Dedifferentiated amniotic fluid mesenchymal stem cell (primary cell): Measurements from ENCODE around the gene ARCN1.
"Not testable (repeated sequence)": the region's sequence is repeated elsewhere in the genome, so short reads cannot be mapped to it uniquely, and the experiment has no call there.

Source experiments
- DNase-seq: peaks from one replicate; pipeline ENCODE4 v3.0.0-alpha.2; 2016; ENCODE audit errors: extremely low spot score

ARCN1 gene

DNA sequence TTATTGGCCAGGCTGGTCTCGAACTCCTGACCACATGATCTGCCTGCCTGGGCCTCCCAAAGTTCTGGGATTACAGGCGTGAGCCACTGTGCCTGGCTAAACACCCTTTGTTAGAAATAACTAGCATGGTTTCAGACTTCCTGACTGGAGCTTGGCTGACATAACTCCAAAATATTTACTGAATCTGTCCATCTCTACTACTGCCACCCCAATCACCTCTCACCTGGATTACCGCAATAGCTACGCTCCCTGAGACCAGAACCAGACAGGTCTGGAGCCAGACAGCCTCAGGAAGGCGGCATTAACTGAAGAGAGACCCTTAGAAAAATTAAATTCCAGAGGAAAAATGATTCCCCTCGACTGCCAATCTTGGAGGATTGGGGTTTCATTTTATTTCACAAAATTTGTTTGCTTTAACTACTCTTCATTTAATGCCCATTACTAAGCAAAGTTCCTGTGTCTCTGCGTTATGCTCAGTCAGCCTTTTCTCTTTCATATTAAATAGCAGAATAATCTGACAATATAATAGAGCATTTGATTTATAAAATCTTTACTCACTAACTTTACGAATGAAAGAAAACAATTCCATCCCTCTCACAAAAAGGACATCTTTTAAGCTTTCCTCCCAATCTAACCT, 28.1 kb upstream of the ARCN1 start:
- DNase-seq: no peak

DNA sequence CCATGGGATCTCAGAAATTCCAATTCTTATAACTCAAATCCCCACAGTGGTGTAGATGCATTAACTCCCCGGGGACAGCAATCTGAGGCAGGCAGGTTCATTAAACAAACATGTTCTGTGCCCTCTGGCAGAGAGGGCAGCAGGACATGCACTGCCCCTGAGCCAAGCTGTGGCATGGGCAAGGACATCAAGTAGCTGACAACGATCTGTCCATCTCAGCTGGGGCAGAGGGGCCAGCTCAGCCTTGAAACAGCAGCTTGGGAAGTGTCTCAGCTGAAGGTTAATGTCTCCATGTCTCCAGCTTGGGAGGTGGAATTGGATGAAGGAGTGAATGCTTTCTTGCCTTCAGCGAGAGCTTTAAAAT, 27.6 kb upstream of the ARCN1 start:
- no peak for DNase-seq

DNA sequence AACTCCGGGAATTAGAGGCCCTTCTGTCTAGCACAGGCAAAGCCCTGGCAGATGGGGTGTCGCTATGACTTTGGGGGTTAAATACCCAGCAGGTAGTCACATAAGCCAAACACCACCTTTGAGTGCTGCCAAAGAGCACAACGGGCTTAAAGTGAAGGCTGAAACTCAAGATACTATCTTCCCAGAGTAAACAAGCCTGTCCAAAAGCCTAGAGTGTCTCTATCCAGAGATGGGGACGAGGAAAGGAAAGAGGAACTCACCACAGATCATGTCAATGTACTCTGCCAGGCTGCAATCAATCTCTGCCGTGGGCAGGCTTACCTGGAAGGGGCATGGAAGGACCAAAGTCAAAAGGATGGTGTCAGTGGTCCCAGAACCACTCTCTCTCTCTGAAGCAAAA, 26.7 kb upstream of the ARCN1 start:
- DNase-seq: no peak

DNA sequence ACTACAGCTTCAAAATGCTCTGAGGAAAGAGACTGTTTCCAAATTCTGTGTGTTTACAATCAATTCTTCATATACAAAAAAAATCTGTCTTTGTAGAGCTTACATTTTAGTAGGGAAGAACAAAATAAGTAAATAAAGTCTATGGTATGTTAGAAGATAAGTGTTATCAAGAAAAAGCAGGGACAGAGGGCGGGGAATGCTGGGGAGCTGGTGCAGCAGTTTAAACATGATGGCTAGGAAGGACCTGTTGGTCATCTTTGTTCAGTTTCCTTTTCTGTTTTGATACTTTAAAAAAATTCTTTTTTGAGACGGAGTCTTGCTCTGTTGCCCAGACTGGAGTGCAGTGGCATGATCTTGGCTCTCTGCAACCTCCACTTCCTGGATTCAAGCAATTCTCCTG, 25.1 kb upstream of the ARCN1 start:
- DNase-seq: no peak

DNA sequence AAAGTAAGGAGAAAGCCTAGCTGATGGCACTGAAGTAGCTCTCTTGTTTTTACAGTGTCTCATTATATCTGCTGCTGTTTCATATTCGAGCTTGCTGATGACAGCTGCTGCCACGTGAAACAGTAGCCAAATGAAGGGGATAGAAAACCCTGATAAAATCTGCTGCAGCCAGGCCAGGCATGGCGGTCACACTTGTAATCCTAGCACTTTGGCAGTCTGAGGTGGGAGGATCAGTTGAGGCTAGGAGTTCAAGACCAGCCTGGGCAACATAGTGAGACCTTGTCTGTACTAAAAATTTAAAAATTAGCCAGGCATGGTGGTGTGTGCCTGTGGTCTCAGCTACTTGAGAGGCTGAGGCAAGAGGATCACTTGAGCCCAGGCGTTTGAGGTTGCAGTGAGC, 19.9 kb upstream of the ARCN1 start:
- DNase-seq: no peak

DNA sequence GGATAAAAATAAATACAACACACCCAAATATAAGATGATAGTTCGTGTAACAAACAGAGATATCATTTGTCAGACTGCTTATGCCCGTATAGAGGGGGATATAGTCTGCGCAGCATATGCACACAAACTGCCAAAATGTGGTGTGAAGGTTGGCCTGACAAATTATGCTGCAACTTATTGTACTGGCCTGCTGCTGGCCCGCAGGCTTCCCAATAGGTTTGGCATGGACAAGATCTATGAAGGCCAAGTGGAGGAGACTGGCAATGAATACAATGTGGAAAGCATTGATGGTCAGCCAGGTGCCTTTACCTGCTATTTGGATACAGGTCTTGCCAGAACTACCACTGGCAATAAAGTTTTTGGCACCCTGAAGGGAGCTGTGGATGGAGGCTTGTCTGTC, 11.4 kb upstream of the ARCN1 start:
- no peak for DNase-seq

DNA sequence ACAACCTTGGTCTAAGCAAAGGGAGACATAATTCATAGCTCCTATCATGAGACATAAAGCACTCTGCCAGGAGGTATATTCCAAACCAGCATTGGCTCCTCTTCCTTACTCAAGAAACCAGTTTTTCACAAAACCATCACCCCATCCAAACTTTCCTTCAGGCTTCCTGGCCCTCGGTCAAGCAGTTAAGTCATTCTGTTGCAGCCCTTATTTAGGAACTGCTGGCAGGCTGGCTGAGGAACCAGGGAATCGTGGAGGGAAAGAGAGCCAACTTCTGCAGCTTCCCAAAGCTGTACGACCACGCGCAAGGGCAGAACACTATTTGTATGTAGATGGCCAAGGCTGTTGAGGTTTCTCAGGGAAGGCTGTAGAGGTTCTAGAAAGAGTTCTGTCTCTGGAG, 7.2 kb upstream of the ARCN1 start:
- DNase-seq: no peak

DNA sequence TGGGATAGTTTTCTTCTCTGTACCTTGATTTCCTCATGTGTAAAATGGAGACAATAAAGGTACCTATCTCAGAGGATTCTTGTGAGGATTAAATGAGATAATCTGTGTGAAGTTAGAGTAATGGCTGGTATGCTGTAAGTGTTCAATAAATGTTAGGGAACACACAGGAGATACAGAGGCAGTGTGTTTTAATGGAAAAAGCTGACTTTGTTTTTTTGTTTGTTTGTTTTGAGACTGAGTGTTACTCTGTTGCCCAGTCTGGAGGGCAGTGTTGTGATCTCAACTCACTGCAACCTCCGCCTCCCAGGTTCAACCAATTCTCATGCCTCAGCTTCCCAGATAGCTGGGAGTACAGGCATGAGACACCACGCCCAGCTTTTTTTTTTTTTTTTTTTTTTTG, 2.5 kb upstream of the ARCN1 start:
- DNase-seq: no peak

DNA sequence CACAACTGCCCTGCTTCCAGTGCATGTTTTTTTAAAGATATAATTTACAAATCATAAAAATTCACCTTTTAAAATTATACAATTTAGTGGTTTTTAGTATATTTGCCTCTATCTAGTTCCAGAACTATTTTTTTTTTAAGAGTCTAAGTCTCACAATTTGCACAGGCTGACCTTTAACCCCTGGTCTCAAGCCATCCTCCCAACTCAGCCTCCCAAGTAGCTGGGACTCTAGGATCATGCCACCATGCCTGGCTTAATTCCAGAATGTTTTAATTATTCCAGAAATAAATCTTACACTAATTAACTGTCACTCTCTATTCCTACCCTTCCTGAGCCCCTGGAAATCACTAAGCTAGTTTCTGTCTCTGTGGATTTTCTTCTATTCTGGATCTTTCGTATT, 1.4 kb upstream of the ARCN1 start:
- no peak for DNase-seq

DNA sequence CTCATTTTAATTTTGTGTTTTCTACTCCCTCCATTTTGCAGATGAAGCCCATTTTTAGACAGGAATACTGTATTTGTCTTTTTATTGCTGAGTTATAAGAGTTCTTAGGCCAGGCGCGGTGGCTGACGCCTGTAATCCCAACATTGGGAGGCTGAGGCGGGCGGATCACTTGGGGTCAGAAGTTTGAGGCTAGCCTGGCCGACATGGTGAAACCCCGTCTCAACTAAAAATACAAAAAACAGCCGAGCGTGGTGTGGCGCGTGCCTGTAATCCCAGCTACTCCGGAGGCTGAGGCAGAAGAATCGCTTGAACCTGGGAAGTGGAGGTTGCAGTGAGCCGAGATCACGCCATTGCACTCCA, 528 bp upstream of the ARCN1 start:
- not testable (repeated sequence) for DNase-seq

DNA sequence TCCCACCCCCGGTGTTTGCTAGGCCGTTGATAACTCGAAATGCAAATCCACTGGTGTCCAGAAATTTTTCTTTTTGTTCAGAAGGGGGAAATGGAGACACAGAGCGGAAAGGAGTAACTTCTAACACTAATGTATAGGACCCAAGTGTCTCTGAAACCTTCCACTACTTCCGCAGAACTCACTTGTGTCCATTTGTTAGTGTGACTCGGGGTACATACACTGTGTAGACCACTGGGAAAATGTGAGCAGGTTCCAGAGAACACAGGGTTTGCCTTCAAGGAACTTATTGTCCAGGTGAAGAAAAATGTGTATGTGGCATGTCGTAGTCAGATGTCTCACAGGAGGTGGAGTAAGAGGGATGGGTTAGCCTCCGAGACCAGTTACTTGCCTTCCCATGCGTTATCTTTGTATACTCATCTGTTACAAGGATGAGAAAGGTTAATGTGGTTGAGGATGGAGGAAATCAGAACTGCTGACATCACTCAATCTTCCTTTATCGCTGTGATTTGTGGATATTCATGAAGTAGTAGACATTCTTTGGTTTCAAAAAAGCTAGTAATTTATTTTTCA, 857 bp downstream of the ARCN1 start:
- DNase-seq: no peak

DNA sequence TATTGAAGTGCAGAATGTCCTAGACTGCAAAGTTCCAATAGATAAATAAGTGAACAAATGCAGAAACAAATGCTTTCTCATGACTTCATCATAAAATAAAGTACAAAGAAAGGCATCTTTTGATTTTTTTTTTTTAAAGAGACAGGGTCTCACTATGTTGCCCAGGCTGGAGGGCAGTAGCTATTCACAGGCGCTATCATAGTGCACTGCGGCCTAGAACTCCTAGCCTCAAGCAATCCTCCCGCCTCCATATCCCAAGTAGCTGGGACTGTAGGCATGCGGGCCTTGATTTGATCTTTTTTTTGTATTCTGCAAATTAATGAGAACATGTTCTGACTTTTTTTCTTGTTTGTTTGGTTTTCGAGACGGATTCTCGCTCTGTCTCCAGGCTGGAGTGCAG, 2.4 kb downstream of the ARCN1 start:
- DNase-seq: no peak

DNA sequence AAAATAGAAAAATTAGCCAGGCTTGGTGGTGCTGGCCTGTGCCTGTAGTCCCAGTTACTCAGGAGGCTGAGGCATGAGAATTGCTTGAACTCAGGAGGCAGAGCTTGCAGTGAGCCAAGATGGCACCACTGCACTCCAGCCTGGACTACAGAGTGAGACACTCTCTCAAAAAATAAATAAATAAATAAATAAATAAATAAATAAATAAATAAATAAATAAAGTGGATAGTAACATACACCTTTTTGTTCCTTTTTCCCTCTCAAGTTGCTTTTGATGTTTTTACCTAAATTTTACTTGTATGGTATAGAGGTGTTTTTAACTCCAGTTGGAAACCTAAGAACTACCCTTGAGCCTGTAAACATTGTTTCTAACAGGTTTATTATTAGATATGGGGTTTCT, 5.8 kb downstream of the ARCN1 start:
- DNase-seq: not testable (repeated sequence)

DNA sequence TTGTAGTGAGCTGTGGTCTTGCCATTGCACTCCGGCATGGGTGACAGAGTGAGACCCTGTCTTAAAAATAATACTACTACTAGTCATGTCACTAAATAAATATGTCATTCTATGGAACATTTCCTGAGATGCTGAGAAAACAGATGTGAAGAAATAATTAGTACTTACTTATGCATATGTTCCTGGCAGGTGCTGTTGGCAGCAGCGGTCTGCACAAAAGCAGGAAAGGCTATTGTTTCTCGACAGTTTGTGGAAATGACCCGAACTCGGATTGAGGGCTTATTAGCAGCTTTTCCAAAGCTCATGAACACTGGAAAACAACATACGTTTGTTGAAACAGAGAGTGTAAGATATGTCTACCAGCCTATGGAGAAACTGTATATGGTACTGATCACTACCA, 8.8 kb downstream of the ARCN1 start:
- no peak for DNase-seq

DNA sequence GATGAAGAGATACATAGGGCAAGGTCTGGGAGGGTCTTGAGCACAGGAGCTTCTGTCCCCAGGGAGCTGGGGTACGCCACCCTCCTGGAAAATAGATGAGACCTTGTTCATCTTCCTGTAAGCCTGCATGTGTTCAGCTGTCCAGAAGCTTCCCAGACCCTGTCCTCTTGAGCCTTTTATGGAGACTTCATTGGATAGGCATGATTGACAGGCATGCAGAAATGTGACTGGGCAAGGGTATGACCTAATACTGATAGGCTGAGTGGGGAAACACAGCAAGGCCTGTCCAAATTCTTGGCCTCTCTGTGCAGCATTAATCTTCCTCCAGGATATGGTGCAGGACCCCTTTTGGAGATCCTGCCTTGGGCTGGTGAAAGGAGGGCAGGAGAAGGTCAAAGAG, 15.7 kb downstream of the ARCN1 start:
- no peak for DNase-seq

DNA sequence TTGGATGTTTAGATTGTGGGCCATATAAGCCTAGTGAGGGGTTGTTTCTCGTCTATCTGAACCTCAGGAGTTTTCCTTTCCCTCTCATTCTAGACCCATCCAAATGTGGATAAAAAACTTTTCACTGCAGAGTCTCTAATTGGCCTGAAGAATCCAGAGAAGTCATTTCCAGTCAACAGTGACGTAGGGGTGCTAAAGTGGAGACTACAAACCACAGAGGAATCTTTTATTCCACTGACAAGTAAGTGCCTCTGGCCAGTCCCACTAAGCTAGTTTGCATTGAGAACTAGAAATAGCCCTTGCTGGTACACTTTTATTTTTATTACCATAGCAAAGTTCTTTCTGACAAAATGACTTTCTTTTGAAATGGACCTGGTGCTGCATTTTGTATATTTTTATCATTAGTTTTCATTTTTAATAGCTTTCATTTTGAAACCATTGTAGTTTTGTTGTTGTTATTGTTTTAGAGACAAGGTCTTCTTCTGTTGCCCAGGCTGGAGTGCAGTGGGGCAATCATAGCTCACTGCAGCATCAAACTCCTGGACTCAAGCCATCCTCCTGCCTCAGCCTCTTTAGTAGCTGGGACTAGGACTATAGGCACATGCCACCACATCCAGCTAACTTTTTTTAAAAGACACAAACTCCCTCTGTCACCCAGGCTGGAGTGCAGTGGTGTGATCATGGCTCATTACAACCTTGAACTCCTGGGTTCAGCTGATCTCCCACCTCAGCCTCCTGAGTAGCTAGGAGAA, 20.6 kb downstream of the ARCN1 start:
- no peak for DNase-seq

DNA sequence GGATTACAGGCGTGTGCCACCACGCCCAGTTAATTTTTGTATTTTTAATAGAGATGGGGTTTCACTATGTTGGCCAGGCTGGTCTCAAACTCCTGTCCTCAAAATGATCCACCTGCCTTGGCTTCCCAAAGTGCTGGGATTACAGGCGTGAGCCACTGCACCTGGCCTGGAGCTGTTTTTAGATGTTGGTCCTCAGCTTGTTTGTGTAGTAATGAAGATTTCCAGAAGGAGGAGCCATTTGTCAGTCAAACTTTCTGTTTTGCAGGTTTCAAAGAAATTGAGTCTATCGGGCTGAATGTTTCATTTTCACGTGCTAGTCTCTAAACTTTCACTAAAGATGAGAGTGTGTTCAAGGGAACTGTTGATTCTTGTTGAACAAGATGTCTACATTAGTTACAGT, 22.8 kb downstream of the ARCN1 start:
- peak; percentile 40 for DNase-seq

DNA sequence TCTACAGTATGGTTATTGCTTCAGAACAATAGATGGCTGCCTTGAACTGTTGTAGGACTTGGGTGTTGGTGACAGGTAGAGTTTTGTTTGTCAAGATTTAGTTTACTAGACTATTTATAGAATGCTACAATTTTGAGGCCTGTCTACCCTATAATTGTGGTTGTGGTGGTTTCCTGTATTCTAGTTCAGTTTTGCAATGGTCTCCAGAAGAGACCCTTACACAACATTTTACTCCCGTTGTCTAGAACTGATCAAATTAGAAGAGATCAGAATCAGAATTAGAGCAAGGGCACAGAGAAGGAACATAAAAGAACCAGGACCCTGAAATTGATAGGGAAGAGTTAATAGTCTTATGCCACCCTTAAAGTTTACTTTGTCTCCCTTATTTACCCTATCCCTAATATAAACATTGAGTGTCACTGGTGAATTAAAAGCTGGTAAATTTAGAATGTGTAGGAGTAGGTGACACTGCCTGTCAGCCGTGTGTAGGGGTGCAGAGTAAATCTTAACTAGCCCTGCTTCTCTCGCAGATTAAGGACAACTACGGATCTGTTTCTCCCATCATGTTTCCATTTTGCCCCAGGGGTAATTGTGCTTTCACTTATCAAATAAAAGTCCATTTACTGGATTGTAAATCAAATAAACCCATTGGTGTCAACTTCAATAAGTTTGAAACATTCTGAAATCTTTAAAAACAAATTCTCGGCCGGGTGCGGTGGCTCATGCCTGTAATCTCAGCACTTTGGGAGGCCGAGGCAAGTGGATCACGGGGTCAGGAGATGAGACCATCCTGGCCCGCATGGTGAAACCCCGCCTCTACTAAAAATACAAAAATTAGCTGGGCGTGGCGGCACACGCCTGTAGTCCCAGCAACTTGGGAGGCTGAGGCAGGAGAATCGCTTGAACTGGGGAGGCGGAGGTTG, 24.3 kb downstream of the ARCN1 start:
- DNase-seq: no peak

DNA sequence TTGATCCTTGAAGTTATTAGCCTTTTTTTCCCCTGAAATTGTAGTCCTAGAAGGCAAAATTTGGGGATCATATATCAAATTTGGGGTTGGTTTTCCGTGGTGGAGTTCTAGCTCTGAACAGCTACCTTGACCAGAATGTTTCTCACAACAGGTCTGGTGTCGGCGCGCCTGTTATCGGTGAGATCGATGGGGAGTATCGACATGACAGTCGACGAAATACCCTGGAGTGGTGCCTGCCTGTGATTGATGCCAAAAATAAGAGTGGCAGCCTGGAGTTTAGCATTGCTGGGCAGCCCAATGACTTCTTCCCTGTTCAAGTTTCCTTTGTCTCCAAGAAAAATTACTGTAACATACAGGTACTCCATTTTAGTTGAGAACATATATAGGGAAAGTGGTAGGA, 25.3 kb downstream of the ARCN1 start:
- no peak for DNase-seq

DNA sequence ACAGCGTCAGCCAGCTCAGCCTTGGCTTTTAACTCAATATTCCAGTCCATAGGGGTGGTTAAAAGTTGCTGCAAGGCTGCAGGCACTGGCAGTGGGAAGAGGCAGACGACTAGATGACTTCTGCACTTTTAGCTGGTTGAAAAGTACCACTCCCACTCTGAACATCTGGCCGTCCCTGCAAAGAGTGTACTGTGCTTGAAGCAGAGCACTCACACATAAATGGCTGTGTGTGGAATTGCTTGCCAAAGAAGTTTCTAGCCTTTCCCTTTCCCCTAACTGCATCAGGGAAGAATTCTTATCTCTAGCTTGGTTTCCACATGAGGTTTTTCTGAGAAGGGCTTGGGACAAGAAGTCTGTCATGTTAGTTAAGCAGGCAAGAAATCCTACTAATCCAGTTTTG, 30.1 kb downstream of the ARCN1 start:
- DNase-seq: no peak

DNA sequence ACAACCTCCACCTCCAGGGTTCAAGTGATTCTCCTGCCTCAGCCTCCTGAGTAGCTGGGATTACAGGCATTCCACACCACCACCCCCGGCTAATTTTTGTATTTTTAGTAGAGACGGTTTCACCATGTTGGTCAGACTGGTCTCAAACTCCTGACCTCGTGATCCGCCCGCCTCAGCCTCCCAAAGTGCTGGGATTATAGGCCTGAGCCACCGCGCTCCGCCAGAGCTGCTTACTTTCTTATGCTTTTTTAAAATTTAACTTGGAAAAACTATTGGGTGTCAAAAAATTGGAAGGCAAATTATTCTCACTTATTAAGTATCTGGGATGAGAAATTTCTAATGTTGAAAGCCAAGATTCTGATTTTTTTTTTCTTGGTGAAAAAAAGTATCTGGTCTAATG, 31.5 kb downstream of the ARCN1 start:
- DNase-seq: not testable (repeated sequence)

DNA sequence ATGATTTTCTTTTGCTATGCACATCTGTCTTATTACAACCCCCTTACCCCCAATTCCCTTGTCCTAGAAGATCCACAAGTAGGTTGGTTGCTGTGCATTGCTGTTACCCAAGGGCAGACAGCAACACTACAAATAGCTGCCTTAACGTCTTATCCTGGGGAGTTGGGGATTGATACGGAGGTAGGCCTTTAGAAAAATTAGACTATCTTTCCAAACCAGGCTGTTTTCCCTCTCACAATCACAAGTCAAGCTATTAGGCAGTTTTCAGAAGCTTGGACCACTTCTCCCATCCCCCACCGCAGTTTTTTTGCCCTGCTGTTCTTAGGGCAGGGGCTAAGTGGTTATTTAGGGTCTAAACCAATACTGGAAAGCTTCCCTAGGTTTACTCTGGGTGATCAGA, 32.4 kb downstream of the ARCN1 start:
- DNase-seq: no peak
